Keratinocyte (primary cell): Measurements from ENCODE around the gene TMC1. TPM values are rescaled to one million over a fixed set of nuclear protein-coding genes. Genes with fewer than 3 reads are reported as not detected.

Source experiments
- DNase-seq: peaks from one replicate; pipeline ENCODE4 v3.0.0-alpha.2; 2011; ENCODE audit warnings: low read depth, missing footprints, low spot score
- FAIRE-seq: peaks from 2 replicates; lab custom pipeline; 2011; peaks lifted over from hg19 to GRCh38; lab: Jason Lieb, UNC
- H2AFZ ChIP-seq: 2 replicates; pipeline ENCODE4 v1.6.0; 2012; ENCODE audit warnings: low read length, control low read depth, inconsistent platforms; ENCODE audit not compliant: control insufficient read depth
- H3K27ac ChIP-seq: 2 replicates; pipeline ENCODE4 v1.5.1; 2011; ENCODE audit warnings: low read length; ENCODE audit not compliant: control insufficient read depth, insufficient read depth
- H3K27me3 ChIP-seq: 3 replicates; pipeline ENCODE4 v1.6.0; 2011; ENCODE audit warnings: low read length; ENCODE audit not compliant: control insufficient read depth, insufficient read depth; ENCODE audit errors: extremely low read depth
- H3K36me3 ChIP-seq, 2 experiments: 2 replicates in 1 of 2; 3 replicates in 1 of 2; pipeline ENCODE4 v1.5.1; 2011; ENCODE audit warnings: low read length in 2 of 2, mild to moderate bottlenecking in 1 of 2; ENCODE audit not compliant: control insufficient read depth in 2 of 2, insufficient read depth in 2 of 2; ENCODE audit errors: extremely low read depth in 1 of 2
- H3K4me1 ChIP-seq: 3 replicates; pipeline ENCODE4 v1.5.1; 2011; ENCODE audit warnings: low read length; ENCODE audit not compliant: control insufficient read depth, insufficient read depth; ENCODE audit errors: extremely low read depth
- H3K4me2 ChIP-seq: 3 replicates; pipeline ENCODE4 v1.6.0; 2011; ENCODE audit warnings: low read depth, low read length; ENCODE audit not compliant: control insufficient read depth, insufficient read depth; ENCODE audit errors: extremely low read depth
- H3K4me3 ChIP-seq, 3 experiments: fragments of 200-600 bp in 1 of 3; sonication (generic) in 1 of 3; 2 replicates in 2 of 3; 3 replicates in 1 of 3; pipeline ENCODE4 v1.5.1; 2011 to 2016; ENCODE audit warnings: low read length in 3 of 3, mild to moderate bottlenecking in 3 of 3, control low read depth in 2 of 3, inconsistent platforms in 1 of 3, low read depth in 1 of 3, mixed read lengths in 1 of 3, mixed run types in 1 of 3, moderate library complexity in 1 of 3; ENCODE audit not compliant: control insufficient read depth in 2 of 3, insufficient read depth in 2 of 3; ENCODE audit errors: extremely low read depth in 1 of 3
- H3K79me2 ChIP-seq: 2 replicates; pipeline ENCODE4 v1.6.0; 2012; ENCODE audit warnings: low read length; ENCODE audit not compliant: control insufficient read depth, insufficient read depth
- H3K9ac ChIP-seq: 3 replicates; pipeline ENCODE4 v1.6.0; 2011; ENCODE audit warnings: low read length; ENCODE audit not compliant: control insufficient read depth, insufficient read depth; ENCODE audit errors: extremely low read depth
- H3K9me1 ChIP-seq: 3 replicates; pipeline ENCODE4 v1.6.0; 2011; ENCODE audit warnings: low read length; ENCODE audit not compliant: control insufficient read depth, insufficient read depth; ENCODE audit errors: extremely low read depth
- H3K9me3 ChIP-seq: 2 replicates; pipeline ENCODE4 v1.5.1; 2012; ENCODE audit warnings: low read depth, low read length; ENCODE audit not compliant: control insufficient read depth
- H4K20me1 ChIP-seq: 3 replicates; pipeline ENCODE4 v1.6.0; 2011; ENCODE audit warnings: low read length; ENCODE audit not compliant: control insufficient read depth, insufficient read depth; ENCODE audit errors: extremely low read depth
- EZH2 ChIP-seq: IDR thresholded peaks from one replicate; pipeline ENCODE4 v1.6.1; 2012; ENCODE audit warnings: inconsistent platforms, mild to moderate bottlenecking, low read length, moderate library complexity
- dilution Hi-C: fragments of 300-500 bp; cut with MboI; formaldehyde crosslinking; loops from one replicate; pipeline ENCODE4 v1.7.0; 2020; ENCODE audit warnings: low sequenced_read_pairs; ENCODE audit not compliant: extremely low pct_ligation_motif_present
- polyA plus RNA-seq, 5 experiments: library from polyadenylated mRNA; depleted of rRNA in 3 of 5; stranded (reverse) in 3 of 5; stranded (forward) in 1 of 5; unstranded in 1 of 5; fragments of >200 nt; gene quantifications; 1 replicate in 1 of 5; 2 replicates in 3 of 5; 3 replicates in 1 of 5; pipeline versions ENCODE4 v1.2.1 to v1.2.3, GENCODE V29; 2011 to 2012; ENCODE audit warnings: missing spikeins in 2 of 5, low read depth in 1 of 5, low replicate concordance in 1 of 5
- TF ChIP-seq, protein P1 (sequence below), 3 experiments: IDR thresholded peaks in 1 of 3; conservative IDR thresholded peaks in 1 of 3; optimal IDR thresholded peaks in 1 of 3; 2 replicates in 2 of 3; 3 replicates in 1 of 3; pipeline versions ENCODE3 to v1.5.1; 2011; ENCODE audit warnings: low read length in 3 of 3, mild to moderate bottlenecking in 3 of 3, moderate library complexity in 2 of 3, control low read depth in 1 of 3, inconsistent platforms in 1 of 3; ENCODE audit not compliant: insufficient read depth in 2 of 3; ENCODE audit errors: extremely low read depth in 1 of 3

The TMC1 gene
- polyA plus RNA-seq, 1 donor (not counting 4 experiments of a cell fraction or from before 2014, with no cell fraction given) = 0.05 TPM

DNA sequence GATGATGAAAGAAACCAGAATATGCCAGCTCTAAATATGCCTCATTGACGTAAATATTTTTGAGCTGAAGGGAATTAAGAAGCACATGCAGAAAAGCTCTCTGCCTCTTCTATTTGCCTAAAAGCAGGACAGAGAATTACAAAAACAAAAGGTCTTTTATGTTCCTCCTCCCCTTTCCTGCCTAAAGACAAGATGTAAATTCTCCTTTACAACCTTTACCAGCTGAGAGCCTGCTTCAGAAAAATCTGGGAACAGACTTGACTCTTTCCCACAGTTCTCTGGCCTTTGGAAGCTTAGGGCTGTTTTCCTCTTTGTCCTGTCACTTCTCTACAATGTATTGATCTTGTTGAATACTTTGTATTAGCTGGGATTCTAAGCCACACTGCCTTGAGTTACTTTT lies 199.7 kb downstream of the TMC1 start:
- H3K9me3 ChIP-seq = no peaks in the 10 kb centered on the region
- no peak for TF ChIP-seq EZH2
- no peaks in the 10 kb centered on the region for H3K9me1 ChIP-seq
- no peak overlapping the region for H2AFZ ChIP-seq
- H4K20me1 ChIP-seq = no peaks in the 10 kb centered on the region
- no peaks in the 10 kb centered on the region for H3K36me3 ChIP-seq
- FAIRE-seq (no peak), DNase-seq (no peak)
- H3K4me2 ChIP-seq = no peak overlapping the region
- H3K27me3 ChIP-seq = peaks cover 7% of the 10 kb centered on the region
- no peak overlapping the region for H3K27ac ChIP-seq
- H3K4me1 ChIP-seq = no peaks in the 10 kb centered on the region
- H3K4me3 ChIP-seq = no peak overlapping the region
- H3K79me2 ChIP-seq = no peaks in the 10 kb centered on the region
- dilution Hi-C loops = no loop called here
- H3K9ac ChIP-seq = no peak overlapping the region

- DNase-seq (no peak), FAIRE-seq (no peak)
- H3K9me1 ChIP-seq = no peaks in the 10 kb centered on the region
- H3K9ac ChIP-seq = no peak overlapping the region
- no peak overlapping the region for H3K4me3 ChIP-seq
- no peaks in the 10 kb centered on the region for H3K4me1 ChIP-seq
- no peaks in the 10 kb centered on the region for H4K20me1 ChIP-seq
- no peaks in the 10 kb centered on the region for H3K27me3 ChIP-seq
- no peak overlapping the region for H2AFZ ChIP-seq
- H3K27ac ChIP-seq = no peak overlapping the region
- no peak for TF ChIP-seq EZH2
- TF ChIP-seq, protein P1, sequence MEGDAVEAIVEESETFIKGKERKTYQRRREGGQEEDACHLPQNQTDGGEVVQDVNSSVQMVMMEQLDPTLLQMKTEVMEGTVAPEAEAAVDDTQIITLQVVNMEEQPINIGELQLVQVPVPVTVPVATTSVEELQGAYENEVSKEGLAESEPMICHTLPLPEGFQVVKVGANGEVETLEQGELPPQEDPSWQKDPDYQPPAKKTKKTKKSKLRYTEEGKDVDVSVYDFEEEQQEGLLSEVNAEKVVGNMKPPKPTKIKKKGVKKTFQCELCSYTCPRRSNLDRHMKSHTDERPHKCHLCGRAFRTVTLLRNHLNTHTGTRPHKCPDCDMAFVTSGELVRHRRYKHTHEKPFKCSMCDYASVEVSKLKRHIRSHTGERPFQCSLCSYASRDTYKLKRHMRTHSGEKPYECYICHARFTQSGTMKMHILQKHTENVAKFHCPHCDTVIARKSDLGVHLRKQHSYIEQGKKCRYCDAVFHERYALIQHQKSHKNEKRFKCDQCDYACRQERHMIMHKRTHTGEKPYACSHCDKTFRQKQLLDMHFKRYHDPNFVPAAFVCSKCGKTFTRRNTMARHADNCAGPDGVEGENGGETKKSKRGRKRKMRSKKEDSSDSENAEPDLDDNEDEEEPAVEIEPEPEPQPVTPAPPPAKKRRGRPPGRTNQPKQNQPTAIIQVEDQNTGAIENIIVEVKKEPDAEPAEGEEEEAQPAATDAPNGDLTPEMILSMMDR (optimal IDR thresholded peaks at IDR 0.05 in 1 of 3, IDR thresholded peaks at IDR 0.05 in 1 of 3, conservative IDR thresholded peaks at IDR 0.05 in 1 of 3; ENCODE audit: extremely low read depth in 1 of 3, insufficient read depth in 2 of 3, low read length in 3 of 3) = no peak
- H3K4me2 ChIP-seq = no peak overlapping the region
- H3K79me2 ChIP-seq = no peaks in the 10 kb centered on the region
- no peaks in the 10 kb centered on the region for H3K36me3 ChIP-seq
- dilution Hi-C loops = no loop called here
- H3K9me3 ChIP-seq = no peaks in the 10 kb centered on the region
Measured at GRCh38 chr9:72726947-72727346, 205.5 kb downstream of the TMC1 start.

DNA sequence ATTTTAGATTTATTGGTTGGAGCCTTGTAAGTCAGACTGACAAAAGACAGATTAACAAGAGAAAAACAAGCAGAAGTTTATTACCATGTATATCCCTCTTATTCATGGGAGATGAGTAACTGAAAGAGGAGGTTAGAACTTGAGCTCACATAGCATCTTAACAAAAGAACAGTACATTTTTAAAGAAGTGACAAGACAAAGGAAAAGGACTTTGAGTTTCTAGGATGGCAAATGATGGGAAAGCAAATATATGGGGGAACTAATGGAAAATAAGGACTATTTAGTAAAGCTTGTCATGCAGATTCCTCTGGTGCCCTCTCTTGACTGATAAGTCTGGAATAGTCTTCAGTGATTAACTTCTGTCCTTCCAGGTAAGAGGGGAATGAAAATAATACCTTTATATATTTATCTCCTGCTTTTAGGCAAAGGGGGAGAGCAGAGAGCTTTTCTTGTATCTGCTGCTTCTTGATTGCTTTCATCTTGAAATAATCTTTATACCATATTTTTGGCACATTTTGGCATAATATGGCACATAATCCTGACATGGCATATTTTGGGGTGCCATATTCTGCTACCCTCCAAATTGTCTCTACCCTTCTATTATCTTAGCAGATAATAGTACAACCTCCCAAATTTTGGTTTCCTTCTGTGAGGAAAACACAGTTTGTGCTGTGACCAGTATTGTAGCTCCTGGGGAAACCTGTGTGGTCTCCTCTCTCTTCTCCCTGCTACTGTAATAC lies 206.8 kb downstream of the TMC1 start:
- Histone ChIP-seq H2AFZ (no peak overlapping the region), H3K9ac (no peak overlapping the region), H3K36me3 (no peaks in the 10 kb centered on the region), H3K27me3 (peaks cover under 1% of the 10 kb centered on the region), H3K9me1 (no peaks in the 10 kb centered on the region), H3K79me2 (no peaks in the 10 kb centered on the region), H3K4me2 (no peak overlapping the region), H3K4me1 (no peaks in the 10 kb centered on the region), H3K9me3 (no peaks in the 10 kb centered on the region), H3K4me3 (no peak overlapping the region), H3K27ac (no peak overlapping the region), H4K20me1 (no peaks in the 10 kb centered on the region)
- TF ChIP-seq, protein P1 (optimal IDR thresholded peaks at IDR 0.05 in 1 of 3, IDR thresholded peaks at IDR 0.05 in 1 of 3, conservative IDR thresholded peaks at IDR 0.05 in 1 of 3; ENCODE audit: extremely low read depth in 1 of 3, insufficient read depth in 2 of 3, low read length in 3 of 3) = no peak
- TF ChIP-seq EZH2 = no peak
- dilution Hi-C loops = no loop called here
- DNase-seq (no peak), FAIRE-seq (no peak)
